ENCODE measurements around the gene TTC7B.

DNA sequence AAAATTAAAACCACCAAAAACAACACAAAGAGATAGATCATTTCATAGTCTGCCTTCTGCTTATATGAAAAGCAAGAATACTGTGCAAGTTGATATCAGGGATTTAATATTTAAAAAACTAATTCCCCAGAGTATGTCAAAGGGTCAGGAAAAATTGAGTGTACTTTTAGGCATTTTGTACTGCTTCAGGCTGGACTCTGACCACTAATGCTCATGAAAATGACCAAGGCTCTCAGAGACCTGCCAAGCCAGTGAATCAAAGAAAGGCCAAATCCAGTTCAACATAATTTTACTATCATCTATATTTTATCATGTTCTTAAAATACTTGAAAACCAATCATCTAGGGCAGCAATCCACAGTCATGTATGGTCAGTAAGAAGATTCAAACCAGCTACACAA is 66.0 kb downstream of the TTC7B start:
- no peak for TF ChIP-seq GATA3 (IDR thresholded peaks at IDR 0.05; ENCODE audit: low read depth, low read length)
- TF ChIP-seq GATA2 (IDR thresholded peaks at IDR 0.05; ENCODE audit: low read depth, low read length) = no peak
